ENCODE results near the gene STX1A. TPM values are rescaled to one million over a fixed set of nuclear protein-coding genes. Genes with fewer than 3 reads are reported as not detected.
A peak's percentile ranks its signal among the peaks of the same experiment; 100 is the strongest.

The STX1A gene
- total and polyA plus RNA-seq, 2 of the 13 experiments (the other 11 are each of a cell fraction or from before 2014, with no cell fraction given) = 6.1 to 12.2 TPM

GRCh38 chr7:73668103-73668885 is 51.2 kb downstream of the STX1A start:
- no peak for DNase-seq (ENCODE audit: low spot score)
- Histone ChIP-seq H3K9me3 (ENCODE audit: low read length) (no peaks in the 10 kb centered on the region), H3K4me1 (ENCODE audit: insufficient read depth, low read length) (peaks cover 48% of the 10 kb centered on the region), H3K4me3 (replicated peaks in 1 of 3; ENCODE audit: insufficient read depth in 1 of 3, low read depth in 2 of 3, low read length in 3 of 3) (peak overlapping the region; percentile 68 to 84 (median 77)), H3K9ac (ENCODE audit: insufficient read depth, low read depth, low read length) (peak overlapping the region; percentile 70), H2AFZ (ENCODE audit: low read length) (no peak overlapping the region), H3K4me2 (ENCODE audit: low read depth, low read length) (peak overlapping the region; percentile 92), H3K36me3 (replicated peaks in 1 of 2; ENCODE audit: control insufficient read depth in 1 of 2, insufficient read depth in 2 of 2, low read length in 2 of 2) (peaks cover 0 to 2% of the 10 kb centered on the region in 2 experiments; a peak in 1 of 5 replicates), H3K27ac (ENCODE audit: extremely low read length, insufficient read depth, low read length) (no peak overlapping the region), H3K79me2 (ENCODE audit: insufficient read depth, low read length) (no peaks in the 10 kb centered on the region), H3K27me3 (ENCODE audit: control insufficient read depth in 1 of 2, insufficient read depth in 2 of 2, low read length in 2 of 2) (no peaks in the 10 kb centered on the region; a peak in 1 of 5 replicates), H4K20me1 (ENCODE audit: insufficient read depth, low read length) (no peaks in the 10 kb centered on the region)
- peak; percentile 22; the same call in 1 of the 2 replicates for TF ChIP-seq SAP130 (CRISPR knock-in tag; IDR thresholded peaks at IDR 0.05; ENCODE audit: low read depth)
- TF ChIP-seq MYC (CRISPR knock-in tag; IDR thresholded peaks at IDR 0.05; ENCODE audit: borderline replicate concordance) = no peak
- TF ChIP-seq PATZ1 (CRISPR knock-in tag; IDR thresholded peaks at IDR 0.05) = 0 out of 2 replicates have a peak, but pooled peaks have one; percentile 29
- TF ChIP-seq HNRNPH1 (optimal IDR thresholded peaks at IDR 0.05; ENCODE audit: low read depth, low read length) = no peak
- TF ChIP-seq ZNF251 (CRISPR knock-in tag; IDR thresholded peaks at IDR 0.05) = no peak
- ATAC-seq = no peak
- intact Hi-C loops (cut with micrococcal nuclease; ENCODE audit: unreplicated experiment) = loop anchor here (5.0 kb wide), 1 partner anchor 49 kb away; the partner anchor contains the start of gene STX1A
- WGBS (ENCODE audit: low lambda C conversion rate) = 2% methylated on average over 16 of the region's 52 CpGs
- no TSS peak for BruUV-seq (replicated peaks)
- ChIA-PET POLR2A (interaction anchor here (0.8 to 2.3 kb wide), 8 partner anchors 44 to 67 kb away, joined by 3 to 13 read pairs (median 4); partner anchors contain the start of gene MLXIPL), CTCF (ENCODE audit: low intra/inter-chr PET ratio, low total read pairs) (interaction anchor here (0.7 to 2.0 kb wide), 2 partner anchors 21 to 61 kb away, joined by 3 to 12 read pairs; no protein-coding TSS in a partner anchor)
- in situ Hi-C loops (cut with HindIII; ENCODE audit: extremely low pct_ligation_motif_present, low pct_unique_long_range_greater_than_20kb) = loop anchor here (5.0 kb wide), 1 partner anchor 56 kb away; no protein-coding TSS in a partner anchor
- no peak for FAIRE-seq
